ENCODE measurements around the gene KCNK15.

The KCNK15 gene

DNA sequence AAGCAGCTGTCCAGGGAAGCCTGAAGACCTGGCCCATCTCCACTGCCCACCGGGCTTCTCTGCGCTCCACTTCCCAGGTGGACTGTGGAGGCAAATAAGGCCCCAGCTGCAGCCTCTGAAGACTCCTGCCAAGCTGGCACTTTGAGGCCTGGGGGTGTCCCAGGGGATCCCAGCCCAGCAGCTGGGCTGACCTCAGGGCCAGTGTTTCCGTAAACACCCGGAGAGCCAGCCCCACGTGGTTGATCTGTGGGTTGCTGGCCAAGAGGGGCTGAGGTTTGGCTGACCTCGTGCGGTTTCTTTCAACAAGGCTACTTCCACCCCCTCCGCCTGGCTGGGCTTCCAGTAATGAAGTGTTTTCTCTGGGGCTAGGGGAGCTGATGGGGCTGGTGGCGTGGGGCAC, 42.9 kb upstream of the KCNK15 start:
- TF ChIP-seq, protein P1, sequence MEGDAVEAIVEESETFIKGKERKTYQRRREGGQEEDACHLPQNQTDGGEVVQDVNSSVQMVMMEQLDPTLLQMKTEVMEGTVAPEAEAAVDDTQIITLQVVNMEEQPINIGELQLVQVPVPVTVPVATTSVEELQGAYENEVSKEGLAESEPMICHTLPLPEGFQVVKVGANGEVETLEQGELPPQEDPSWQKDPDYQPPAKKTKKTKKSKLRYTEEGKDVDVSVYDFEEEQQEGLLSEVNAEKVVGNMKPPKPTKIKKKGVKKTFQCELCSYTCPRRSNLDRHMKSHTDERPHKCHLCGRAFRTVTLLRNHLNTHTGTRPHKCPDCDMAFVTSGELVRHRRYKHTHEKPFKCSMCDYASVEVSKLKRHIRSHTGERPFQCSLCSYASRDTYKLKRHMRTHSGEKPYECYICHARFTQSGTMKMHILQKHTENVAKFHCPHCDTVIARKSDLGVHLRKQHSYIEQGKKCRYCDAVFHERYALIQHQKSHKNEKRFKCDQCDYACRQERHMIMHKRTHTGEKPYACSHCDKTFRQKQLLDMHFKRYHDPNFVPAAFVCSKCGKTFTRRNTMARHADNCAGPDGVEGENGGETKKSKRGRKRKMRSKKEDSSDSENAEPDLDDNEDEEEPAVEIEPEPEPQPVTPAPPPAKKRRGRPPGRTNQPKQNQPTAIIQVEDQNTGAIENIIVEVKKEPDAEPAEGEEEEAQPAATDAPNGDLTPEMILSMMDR (IDR thresholded peaks at IDR 0.05), result no peak
- TF ChIP-seq ZFX (IDR thresholded peaks at IDR 0.05; ENCODE audit: borderline replicate concordance), result no peak
- no peak overlapping the region for H3K27ac ChIP-seq

DNA sequence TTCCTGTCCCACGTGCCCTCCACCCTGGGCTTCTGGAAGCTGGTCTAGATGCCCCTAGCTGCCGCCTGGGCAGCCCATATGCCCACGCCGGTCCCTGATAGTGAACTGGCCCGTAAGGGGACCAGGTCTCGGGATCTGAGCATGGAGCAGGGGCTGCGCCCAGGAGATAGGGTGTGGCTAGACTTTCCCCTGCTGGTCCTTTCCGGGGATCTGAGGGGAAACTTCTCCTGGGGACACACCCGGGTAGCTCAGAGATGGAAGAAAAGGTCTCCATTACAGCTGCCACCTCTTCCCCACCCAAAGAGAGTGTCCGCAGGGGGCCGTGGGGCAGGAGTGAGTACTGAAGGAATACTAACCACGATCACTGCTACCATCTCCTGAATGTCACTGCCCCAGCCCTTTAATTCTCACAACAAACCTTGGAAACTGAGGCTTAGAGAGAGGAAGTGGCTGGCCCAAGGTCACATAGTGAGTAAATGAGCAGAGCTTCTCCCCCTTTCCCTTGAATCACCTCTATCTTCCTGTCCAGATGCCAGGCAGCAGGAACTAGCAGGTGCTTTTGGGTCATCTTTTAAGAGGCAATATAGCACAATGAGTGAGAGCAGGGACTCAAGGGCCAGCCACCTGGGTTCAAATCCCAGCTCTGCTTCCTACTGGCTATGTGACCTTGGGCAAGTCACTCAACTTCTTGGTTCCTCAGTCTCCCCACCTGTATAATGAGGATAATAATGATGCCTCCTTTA, 42.3 kb upstream of the KCNK15 start:
- no peak for TF ChIP-seq ZFX (IDR thresholded peaks at IDR 0.05; ENCODE audit: borderline replicate concordance)
- TF ChIP-seq, protein P1 (IDR thresholded peaks at IDR 0.05), result no peak
- H3K27ac ChIP-seq, result no peak overlapping the region

- no peak overlapping the region for H3K27ac ChIP-seq
- TF ChIP-seq, protein P1 (IDR thresholded peaks at IDR 0.05), result no peak
- TF ChIP-seq ZFX (IDR thresholded peaks at IDR 0.05; ENCODE audit: borderline replicate concordance), result no peak
Measured at GRCh38 chr20:44703956-44704488, 41.6 kb upstream of the KCNK15 start.

- no peak for TF ChIP-seq ZFX (IDR thresholded peaks at IDR 0.05; ENCODE audit: borderline replicate concordance)
- no peak overlapping the region for H3K27ac ChIP-seq
Measured at GRCh38 chr20:44704551-44704971, 41.1 kb upstream of the KCNK15 start.

DNA sequence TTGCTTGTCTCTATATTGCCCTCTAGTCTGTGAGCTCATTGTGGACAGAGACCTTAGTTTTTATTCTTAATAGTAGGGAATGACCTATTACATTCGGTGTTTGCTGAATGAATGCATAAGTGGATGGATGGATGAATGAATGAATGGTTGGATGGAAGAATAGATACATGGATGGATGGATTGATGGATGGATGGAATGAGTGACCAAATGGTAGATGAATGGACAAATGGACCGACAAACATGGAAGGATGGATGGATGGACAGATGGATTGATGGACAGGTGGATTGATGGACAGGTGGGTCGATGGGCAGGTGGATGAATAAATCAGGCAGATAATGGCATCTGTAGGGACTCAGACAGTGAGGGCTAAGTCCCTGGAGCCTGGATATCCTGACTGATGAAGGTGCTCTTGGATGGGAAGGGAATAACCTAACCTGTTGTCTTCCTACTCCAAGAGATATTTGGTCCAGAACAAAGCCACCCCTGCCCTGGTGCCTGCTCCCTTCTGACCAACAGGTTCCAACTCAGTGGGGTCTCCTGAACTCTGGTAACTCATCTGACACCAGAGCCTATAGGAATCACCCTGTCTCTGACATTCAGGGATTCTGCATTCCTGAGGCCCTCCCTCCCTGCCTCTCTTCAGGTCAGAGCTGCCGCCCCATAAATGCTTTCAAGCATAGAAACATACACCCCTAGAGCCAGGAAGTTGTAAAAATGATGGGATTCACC, 40.1 kb upstream of the KCNK15 start:
- TF ChIP-seq ZFX (IDR thresholded peaks at IDR 0.05; ENCODE audit: borderline replicate concordance), result no peak
- TF ChIP-seq, protein P1 (IDR thresholded peaks at IDR 0.05), result no peak
- H3K27ac ChIP-seq, result no peak overlapping the region

DNA sequence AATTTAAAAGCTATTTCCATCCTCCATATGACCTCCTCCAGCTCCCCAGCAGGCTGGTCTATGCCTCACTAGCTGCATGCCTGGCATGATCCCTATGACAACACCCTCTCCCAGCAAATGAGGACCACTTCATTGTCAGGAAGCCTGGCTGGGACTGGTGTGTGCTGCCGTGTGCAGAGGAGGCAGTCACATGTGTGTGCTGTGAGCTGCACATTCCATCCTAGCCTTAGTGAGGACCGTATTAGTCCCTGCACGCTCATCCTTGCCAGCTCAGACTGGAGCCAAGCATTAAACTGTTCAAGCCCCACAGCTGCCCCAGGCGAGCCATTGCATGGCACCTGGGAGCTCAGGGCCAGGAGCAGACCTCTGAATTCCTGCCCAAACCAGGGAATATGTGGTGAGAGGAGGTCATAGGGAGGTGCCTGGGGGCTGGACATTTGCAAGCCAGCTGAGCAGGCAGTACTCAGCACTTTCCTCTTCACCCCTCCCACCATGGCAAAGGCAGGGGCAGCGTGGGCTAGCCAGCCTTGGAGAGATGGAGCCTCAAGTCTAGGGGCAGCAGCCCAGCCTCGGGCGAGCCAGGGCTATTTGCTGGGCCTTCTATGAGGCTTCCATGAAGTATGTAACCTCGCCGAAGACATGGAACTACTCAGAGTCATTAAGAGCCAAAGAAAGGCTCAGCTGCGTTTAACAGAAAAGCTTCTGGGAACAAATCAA, 39.2 kb upstream of the KCNK15 start:
- H3K27ac ChIP-seq, result no peak overlapping the region
- TF ChIP-seq, protein P1 (IDR thresholded peaks at IDR 0.05), result no peak
- TF ChIP-seq ZFX (IDR thresholded peaks at IDR 0.05; ENCODE audit: borderline replicate concordance), result no peak

GRCh38 chr20:44707018-44707579, 38.6 kb upstream of the KCNK15 start:
- no peak overlapping the region for H3K27ac ChIP-seq
- TF ChIP-seq, protein P1 (IDR thresholded peaks at IDR 0.05), result no peak
- no peak for TF ChIP-seq ZFX (IDR thresholded peaks at IDR 0.05; ENCODE audit: borderline replicate concordance)
